HCT116 (cell line): Measurements from ENCODE around the gene AGBL1.
"Not testable (repeated sequence)": the region's sequence is repeated elsewhere in the genome, so short reads cannot be mapped to it uniquely, and the experiment has no call there.

ENCODE experiments used
- CTCF ChIP-seq, 3 experiments: fragments of 200-600 bp in 1 of 3; sonication (generic) in 1 of 3; IDR thresholded peaks in 2 of 3; conservative IDR thresholded peaks in 1 of 3; 2 replicates each; pipeline ENCODE4 v1.5.1; 2012 to 2017; ENCODE audit warnings: low read depth in 2 of 3, low read length in 2 of 3, antibody characterized with exemption in 1 of 3, borderline replicate concordance in 1 of 3, control low read depth in 1 of 3, mild to moderate bottlenecking in 1 of 3, mixed read lengths in 1 of 3, mixed run types in 1 of 3, moderate library complexity in 1 of 3; ENCODE audit not compliant: insufficient read depth in 1 of 3
- REST ChIP-seq: IDR thresholded peaks from 2 replicates; pipeline ENCODE4 v1.6.1; 2012; ENCODE audit warnings: low read depth
- ZBTB33 ChIP-seq: IDR thresholded peaks from 2 replicates; pipeline ENCODE4 v1.6.1; 2011; ENCODE audit warnings: mild to moderate bottlenecking, low read length, moderate library complexity; ENCODE audit not compliant: insufficient replicate concordance; ENCODE audit errors: extremely low read depth
- ZNF274 ChIP-seq: fragments of 200-500 bp; sonication (Bioruptor generic); IDR thresholded peaks from 2 replicates; pipeline ENCODE4 v1.6.1; 2014; ENCODE audit warnings: mild to moderate bottlenecking, low read depth, low read length, inconsistent platforms
- TF ChIP-seq, protein P1 (sequence below): IDR thresholded peaks from 2 replicates; pipeline ENCODE4 v1.6.1; 2012

DNA sequence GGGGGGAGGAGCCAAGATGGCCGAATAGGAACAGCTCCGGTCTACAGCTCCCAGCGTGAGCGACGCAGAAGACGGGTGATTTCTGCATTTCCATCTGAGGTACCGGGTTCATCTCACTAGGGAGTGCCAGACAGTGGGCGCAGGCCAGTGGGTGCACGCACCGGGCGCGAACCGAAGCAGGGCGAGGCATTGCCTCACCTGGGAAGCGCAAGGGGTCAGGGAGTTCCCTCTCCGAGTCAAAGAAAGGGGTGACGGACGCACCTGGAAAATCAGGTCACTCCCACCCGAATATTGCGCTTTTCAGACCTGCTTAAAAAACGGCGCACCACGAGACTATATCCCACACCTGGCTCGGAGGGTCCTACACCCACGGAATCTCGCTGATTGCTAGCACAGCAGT lies 448.4 kb downstream of the AGBL1 start:
- TF ChIP-seq ZNF274; ZBTB33; CTCF (IDR thresholded peaks at IDR 0.05 in 2 of 3, conservative IDR thresholded peaks at IDR 0.05 in 1 of 3; ENCODE audit: borderline replicate concordance in 1 of 3, insufficient read depth in 1 of 3, low read depth in 2 of 3, low read length in 2 of 3); REST: not testable (repeated sequence)
- TF ChIP-seq, protein P1, sequence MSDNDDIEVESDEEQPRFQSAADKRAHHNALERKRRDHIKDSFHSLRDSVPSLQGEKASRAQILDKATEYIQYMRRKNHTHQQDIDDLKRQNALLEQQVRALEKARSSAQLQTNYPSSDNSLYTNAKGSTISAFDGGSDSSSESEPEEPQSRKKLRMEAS, result not testable (repeated sequence)
